Activated CD4-positive, alpha-beta T cell treated with anti-CD3 and anti-CD28 coated beads, Interleukin-2, amount 10 ng/mL, durations not matched to agents 7 days and 5 days (primary cell): ENCODE results near the gene NRGN. TPM values are rescaled to one million over a fixed set of nuclear protein-coding genes. Genes with fewer than 3 reads are reported as not detected.
A peak's percentile ranks its signal among the peaks of the same experiment; 100 is the strongest.

Source experiments
- CTCF ChIA-PET: fragments of 350-600 bp; sonication (Branson Sonifier 250); formaldehyde crosslinking; loops from one replicate; lab custom pipeline; 2021; ENCODE audit warnings: antibody characterized with exemption; lab: Charles Lee
- POLR2A ChIA-PET: fragments of 350-600 bp; sonication (Branson Sonifier 250); formaldehyde crosslinking; loops from one replicate; lab custom pipeline; 2021; ENCODE audit warnings: antibody characterized with exemption; lab: Charles Lee
- DNase-seq: peaks from one replicate; pipeline ENCODE4 v3.0.0-alpha.2; 2020
- H3K27ac Mint-ChIP-seq: one replicate; pipeline ENCODE4 v1.8.0; 2021; ENCODE audit warnings: mild to moderate bottlenecking, moderate library complexity, mixed read lengths
- H3K27me3 Mint-ChIP-seq: one replicate; pipeline ENCODE4 v1.8.0; 2021; ENCODE audit warnings: mixed read lengths
- H3K36me3 Mint-ChIP-seq: one replicate; pipeline ENCODE4 v1.8.0; 2021; ENCODE audit warnings: low read depth, mixed read lengths
- H3K4me1 Mint-ChIP-seq: one replicate; pipeline ENCODE4 v1.8.0; 2021; ENCODE audit warnings: mixed read lengths
- H3K4me3 Mint-ChIP-seq: one replicate; pipeline ENCODE4 v1.8.0; 2021; ENCODE audit warnings: mild to moderate bottlenecking, moderate library complexity, mixed read lengths
- H3K9me3 Mint-ChIP-seq: one replicate; pipeline ENCODE4 v1.8.0; 2021; ENCODE audit warnings: mixed read lengths
- total RNA-seq, 2 experiments: library from RNA; stranded (reverse); gene quantifications; one replicate each; pipeline ENCODE4 v1.2.3, GENCODE V29; 2021

The NRGN gene
- 10 to 100 TPM in 1 of 2 experiments, 1 to 10 TPM in 1; 8.9 to 11.6 TPM for total RNA-seq

- no peaks in the 10 kb centered on the region for H3K36me3 Mint-ChIP-seq
- H3K4me1 Mint-ChIP-seq, result peaks cover 18% of the 10 kb centered on the region
- CTCF ChIA-PET, result interaction anchor here (0.9 to 2.1 kb wide), 6 partner anchors 9 to 137 kb away, joined by 3 to 5 read pairs (median 3); no protein-coding TSS in a partner anchor
- DNase-seq, result peak; percentile 86
- H3K4me3 Mint-ChIP-seq, result peak within 1 kb of the TSS; percentile 76
- peaks cover 18% of the 10 kb centered on the region for H3K27me3 Mint-ChIP-seq
- no peaks in the 10 kb centered on the region for H3K9me3 Mint-ChIP-seq
- POLR2A ChIA-PET, result no interaction called here
- H3K27ac Mint-ChIP-seq, result peak within 1 kb of the TSS; percentile 58
These were observed at the start of gene NRGN for GRCh38 chr11:124739479-124740276. NRGN (plus strand) TSS chr11:124739942; CDS start chr11:124740085, 143 bp downstream.

GRCh38 chr11:124693142-124693541 lies 46.6 kb upstream of the NRGN start:
- DNase-seq, result no peak
- peaks cover 12% of the 10 kb centered on the region for H3K27me3 Mint-ChIP-seq
- no peaks in the 10 kb centered on the region for H3K9me3 Mint-ChIP-seq
- no peak overlapping the region for H3K27ac Mint-ChIP-seq
- no peaks in the 10 kb centered on the region for H3K4me1 Mint-ChIP-seq
- H3K36me3 Mint-ChIP-seq, result no peaks in the 10 kb centered on the region
- POLR2A ChIA-PET, result no interaction called here
- no peak overlapping the region for H3K4me3 Mint-ChIP-seq
- CTCF ChIA-PET, result no interaction called here

GRCh38 chr11:124699547-124699946 lies 40.2 kb upstream of the NRGN start:
- Mint-ChIP-seq H3K9me3 (peaks cover 3% of the 10 kb centered on the region), H3K4me1 (no peaks in the 10 kb centered on the region), H3K27me3 (peaks cover 11% of the 10 kb centered on the region), H3K4me3 (no peak overlapping the region), H3K27ac (no peak overlapping the region), H3K36me3 (no peaks in the 10 kb centered on the region)
- no peak for DNase-seq
- CTCF ChIA-PET, result no interaction called here
- POLR2A ChIA-PET, result no interaction called here

- ChIA-PET POLR2A (no interaction called here), CTCF (no interaction called here)
- Mint-ChIP-seq H3K4me1 (no peaks in the 10 kb centered on the region), H3K9me3 (peaks cover 3% of the 10 kb centered on the region), H3K4me3 (no peak overlapping the region), H3K27me3 (peaks cover 11% of the 10 kb centered on the region), H3K27ac (no peak overlapping the region), H3K36me3 (no peaks in the 10 kb centered on the region)
- DNase-seq, result no peak
These were observed 39.7 kb upstream of the NRGN start for GRCh38 chr11:124700028-124700427.

GRCh38 chr11:124707829-124708228 lies 31.9 kb upstream of the NRGN start:
- ChIA-PET POLR2A (no interaction called here), CTCF (no interaction called here)
- no peak overlapping the region for H3K27ac Mint-ChIP-seq
- H3K4me3 Mint-ChIP-seq, result no peak overlapping the region
- H3K4me1 Mint-ChIP-seq, result no peaks in the 10 kb centered on the region
- H3K36me3 Mint-ChIP-seq, result no peaks in the 10 kb centered on the region
- H3K9me3 Mint-ChIP-seq, result peaks cover 3% of the 10 kb centered on the region
- DNase-seq, result no peak
- H3K27me3 Mint-ChIP-seq, result no peaks in the 10 kb centered on the region

- Mint-ChIP-seq H3K27me3 (peaks cover 24% of the 10 kb centered on the region), H3K4me3 (no peak overlapping the region), H3K27ac (no peak overlapping the region), H3K9me3 (peaks cover 3% of the 10 kb centered on the region), H3K36me3 (no peaks in the 10 kb centered on the region), H3K4me1 (peaks cover 1% of the 10 kb centered on the region)
- DNase-seq, result no peak
- CTCF ChIA-PET, result no interaction called here
- POLR2A ChIA-PET, result no interaction called here
These were observed 27.4 kb upstream of the NRGN start for GRCh38 chr11:124712392-124712791.

GRCh38 chr11:124716591-124716990 lies 23.2 kb upstream of the NRGN start:
- H3K27ac Mint-ChIP-seq, result no peak overlapping the region
- no peaks in the 10 kb centered on the region for H3K36me3 Mint-ChIP-seq
- POLR2A ChIA-PET, result no interaction called here
- no peak for DNase-seq
- H3K4me3 Mint-ChIP-seq, result no peak overlapping the region
- peaks cover 63% of the 10 kb centered on the region for H3K27me3 Mint-ChIP-seq
- no peaks in the 10 kb centered on the region for H3K9me3 Mint-ChIP-seq
- CTCF ChIA-PET, result no interaction called here
- H3K4me1 Mint-ChIP-seq, result peaks cover 12% of the 10 kb centered on the region

- peaks cover 12% of the 10 kb centered on the region for H3K4me1 Mint-ChIP-seq
- H3K27me3 Mint-ChIP-seq, result peaks cover 69% of the 10 kb centered on the region
- no peak for DNase-seq
- POLR2A ChIA-PET, result no interaction called here
- no peaks in the 10 kb centered on the region for H3K36me3 Mint-ChIP-seq
- no peaks in the 10 kb centered on the region for H3K9me3 Mint-ChIP-seq
- CTCF ChIA-PET, result interaction anchor here (0.7 to 1.0 kb wide), 2 partner anchors 29 to 45 kb away, joined by 4 read pairs; partner anchors contain the start of gene ESAM
- H3K4me3 Mint-ChIP-seq, result peak overlapping the region; percentile 14
- no peak overlapping the region for H3K27ac Mint-ChIP-seq
These were observed 22.3 kb upstream of the NRGN start for GRCh38 chr11:124717421-124717785.

- Mint-ChIP-seq H3K4me3 (peak overlapping the region; percentile 14), H3K4me1 (peaks cover 12% of the 10 kb centered on the region), H3K27me3 (peaks cover 74% of the 10 kb centered on the region), H3K27ac (no peak overlapping the region), H3K9me3 (no peaks in the 10 kb centered on the region), H3K36me3 (no peaks in the 10 kb centered on the region)
- ChIA-PET CTCF (interaction anchor here (0.7 to 1.0 kb wide), 2 partner anchors 28 to 44 kb away, joined by 4 read pairs; partner anchors contain the start of gene ESAM), POLR2A (no interaction called here)
- peak; percentile 16 for DNase-seq
These were observed 21.7 kb upstream of the NRGN start for GRCh38 chr11:124717786-124718651.

- DNase-seq, result no peak
- ChIA-PET POLR2A (no interaction called here), CTCF (no interaction called here)
- H3K9me3 Mint-ChIP-seq, result no peaks in the 10 kb centered on the region
- H3K27me3 Mint-ChIP-seq, result peaks cover 82% of the 10 kb centered on the region
- H3K27ac Mint-ChIP-seq, result no peak overlapping the region
- no peak overlapping the region for H3K4me3 Mint-ChIP-seq
- H3K36me3 Mint-ChIP-seq, result no peaks in the 10 kb centered on the region
- peaks cover 12% of the 10 kb centered on the region for H3K4me1 Mint-ChIP-seq
These were observed 20.9 kb upstream of the NRGN start for GRCh38 chr11:124718801-124719200.

GRCh38 chr11:124719534-124719933 lies 20.2 kb upstream of the NRGN start:
- no peaks in the 10 kb centered on the region for H3K9me3 Mint-ChIP-seq
- peaks cover 81% of the 10 kb centered on the region for H3K27me3 Mint-ChIP-seq
- no peak for DNase-seq
- peaks cover 12% of the 10 kb centered on the region for H3K4me1 Mint-ChIP-seq
- H3K4me3 Mint-ChIP-seq, result no peak overlapping the region
- no peaks in the 10 kb centered on the region for H3K36me3 Mint-ChIP-seq
- CTCF ChIA-PET, result no interaction called here
- POLR2A ChIA-PET, result no interaction called here
- H3K27ac Mint-ChIP-seq, result no peak overlapping the region

- peaks cover 12% of the 10 kb centered on the region for H3K4me1 Mint-ChIP-seq
- H3K27me3 Mint-ChIP-seq, result peaks cover 68% of the 10 kb centered on the region
- ChIA-PET POLR2A (no interaction called here), CTCF (interaction anchor here (1.4 kb wide), 1 partner anchor 36 kb away, joined by 3 read pairs; no protein-coding TSS in a partner anchor)
- H3K4me3 Mint-ChIP-seq, result no peak overlapping the region
- DNase-seq, result no peak
- no peaks in the 10 kb centered on the region for H3K9me3 Mint-ChIP-seq
- no peaks in the 10 kb centered on the region for H3K36me3 Mint-ChIP-seq
- no peak overlapping the region for H3K27ac Mint-ChIP-seq
These were observed 17.6 kb upstream of the NRGN start for GRCh38 chr11:124722176-124722575.
